Activated CD4-positive, alpha-beta T cell treated with anti-CD3 and anti-CD28 coated beads, Interleukin-2, amount 10 ng/mL, durations not matched to agents 7 days and 5 days (primary cell): Measurements from ENCODE around the gene SKIL. TPM values are rescaled to one million over a fixed set of nuclear protein-coding genes. Genes with fewer than 3 reads are reported as not detected.

Experiments used
- CTCF ChIA-PET: fragments of 350-600 bp; sonication (Branson Sonifier 250); formaldehyde crosslinking; loops from one replicate; lab custom pipeline; 2021; ENCODE audit warnings: antibody characterized with exemption; lab: Charles Lee
- POLR2A ChIA-PET: fragments of 350-600 bp; sonication (Branson Sonifier 250); formaldehyde crosslinking; loops from one replicate; lab custom pipeline; 2021; ENCODE audit warnings: antibody characterized with exemption; lab: Charles Lee
- DNase-seq: peaks from one replicate; pipeline ENCODE4 v3.0.0-alpha.2; 2020
- H3K27ac Mint-ChIP-seq: one replicate; pipeline ENCODE4 v1.8.0; 2021; ENCODE audit warnings: mild to moderate bottlenecking, moderate library complexity, mixed read lengths
- H3K27me3 Mint-ChIP-seq: one replicate; pipeline ENCODE4 v1.8.0; 2021; ENCODE audit warnings: mixed read lengths
- H3K36me3 Mint-ChIP-seq: one replicate; pipeline ENCODE4 v1.8.0; 2021; ENCODE audit warnings: low read depth, mixed read lengths
- H3K4me1 Mint-ChIP-seq: one replicate; pipeline ENCODE4 v1.8.0; 2021; ENCODE audit warnings: mixed read lengths
- H3K4me3 Mint-ChIP-seq: one replicate; pipeline ENCODE4 v1.8.0; 2021; ENCODE audit warnings: mild to moderate bottlenecking, moderate library complexity, mixed read lengths
- H3K9me3 Mint-ChIP-seq: one replicate; pipeline ENCODE4 v1.8.0; 2021; ENCODE audit warnings: mixed read lengths
- total RNA-seq, 2 experiments: library from RNA; stranded (reverse); gene quantifications; one replicate each; pipeline ENCODE4 v1.2.3, GENCODE V29; 2021

The SKIL gene
- total RNA-seq, 2 experiments from 2014 or later = 15.9 to 19.1 TPM

DNA sequence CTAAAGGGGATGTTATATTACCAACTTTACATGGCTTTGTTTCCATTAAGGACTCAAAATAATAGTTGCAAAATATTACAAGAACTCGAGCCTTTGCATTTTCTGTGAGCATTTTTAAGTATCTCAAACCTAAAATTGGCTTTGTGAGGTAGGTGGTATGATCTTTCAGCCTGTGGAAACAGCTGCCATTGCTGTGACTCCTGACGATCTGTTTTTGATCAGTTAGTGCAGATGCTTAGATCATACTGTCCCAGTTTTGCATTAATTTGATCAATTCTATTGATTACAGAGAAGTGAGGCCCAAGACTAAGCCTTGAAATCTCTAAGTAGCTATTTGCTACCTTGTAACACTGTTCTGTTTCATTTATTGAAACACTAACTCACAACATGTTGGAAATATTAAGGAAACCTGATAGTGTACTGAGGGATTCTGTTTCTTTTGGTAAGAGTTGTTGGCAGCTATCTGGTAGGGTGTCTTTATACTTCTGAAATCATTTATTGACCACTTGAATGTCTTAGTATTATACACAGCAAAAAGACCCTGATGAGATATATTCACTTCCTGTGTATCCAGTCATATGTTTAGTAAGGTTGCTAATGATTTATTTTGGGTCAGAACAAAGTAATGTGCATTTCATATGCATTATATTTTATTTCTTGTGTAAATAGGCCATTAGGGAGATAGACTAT lies 14.8 kb downstream of the SKIL start:
- Mint-ChIP-seq H3K27ac (no peak overlapping the region), H3K9me3 (no peaks in the 10 kb centered on the region), H3K4me1 (peaks cover 10% of the 10 kb centered on the region), H3K4me3 (no peak overlapping the region), H3K36me3 (peaks cover 4% of the 10 kb centered on the region), H3K27me3 (no peaks in the 10 kb centered on the region)
- no peak for DNase-seq
- ChIA-PET CTCF (no interaction called here), POLR2A (no interaction called here)

GRCh38 chr3:170383567-170383966 lies 26.1 kb downstream of the SKIL start:
- peaks cover 3% of the 10 kb centered on the region for H3K9me3 Mint-ChIP-seq
- no peak overlapping the region for H3K27ac Mint-ChIP-seq
- H3K4me3 Mint-ChIP-seq = no peak overlapping the region
- ChIA-PET CTCF (interaction anchor here (0.6 to 0.7 kb wide), 2 partner anchors 23 to 96 kb away, joined by 3 to 6 read pairs; no protein-coding TSS in a partner anchor), POLR2A (no interaction called here)
- no peak for DNase-seq
- peaks cover 4% of the 10 kb centered on the region for H3K4me1 Mint-ChIP-seq
- no peaks in the 10 kb centered on the region for H3K27me3 Mint-ChIP-seq
- H3K36me3 Mint-ChIP-seq = peaks cover 26% of the 10 kb centered on the region

- POLR2A ChIA-PET = no interaction called here
Measured at GRCh38 chr3:170386468-170386867, 29.0 kb downstream of the SKIL start.

DNA sequence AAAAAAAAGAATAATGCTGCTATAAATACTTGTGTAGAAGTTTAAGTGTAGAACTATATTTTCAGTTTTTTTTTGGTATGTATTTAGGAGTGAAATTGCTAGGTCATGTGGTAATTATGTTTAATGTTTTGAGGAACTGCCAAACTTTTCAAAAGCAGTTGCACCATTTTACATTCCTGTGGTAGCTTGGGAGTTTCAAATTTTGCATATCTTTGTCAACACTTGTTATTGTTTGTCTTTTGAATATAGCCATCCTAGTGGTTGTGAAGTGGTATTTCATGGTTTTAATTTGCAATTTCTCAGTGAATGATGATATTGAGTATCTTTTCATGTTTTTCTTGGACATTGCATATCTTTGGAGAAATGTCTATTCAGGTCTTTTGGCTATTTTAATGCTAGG lies 30.4 kb downstream of the SKIL start:
- ChIA-PET CTCF (interaction anchor here (1.2 to 1.8 kb wide), 2 partner anchors 22 to 209 kb away, joined by 4 read pairs; no protein-coding TSS in a partner anchor), POLR2A (no interaction called here)
- peaks cover 3% of the 10 kb centered on the region for H3K9me3 Mint-ChIP-seq
- H3K36me3 Mint-ChIP-seq = peaks cover 30% of the 10 kb centered on the region
- H3K4me1 Mint-ChIP-seq = peaks cover 2% of the 10 kb centered on the region
- H3K4me3 Mint-ChIP-seq = no peak overlapping the region
- DNase-seq = no peak
- no peaks in the 10 kb centered on the region for H3K27me3 Mint-ChIP-seq
- no peak overlapping the region for H3K27ac Mint-ChIP-seq

More at GRCh38 chr3:170386468-170386867, 29.0 kb downstream of the SKIL start:
- no peaks in the 10 kb centered on the region for H3K27me3 Mint-ChIP-seq
- H3K4me1 Mint-ChIP-seq = peaks cover 2% of the 10 kb centered on the region
- no peak overlapping the region for H3K27ac Mint-ChIP-seq
- DNase-seq = no peak
- H3K9me3 Mint-ChIP-seq = peaks cover 3% of the 10 kb centered on the region
- peaks cover 26% of the 10 kb centered on the region for H3K36me3 Mint-ChIP-seq
- CTCF ChIA-PET = interaction anchor here (1.8 kb wide), 1 partner anchor 207 kb away, joined by 4 read pairs; no protein-coding TSS in a partner anchor
- no peak overlapping the region for H3K4me3 Mint-ChIP-seq

- H3K36me3 Mint-ChIP-seq = peaks cover 22% of the 10 kb centered on the region
Measured at GRCh38 chr3:170391108-170391507, 33.6 kb downstream of the SKIL start.

GRCh38 chr3:170397685-170398084 lies 40.2 kb downstream of the SKIL start:
- POLR2A ChIA-PET = no interaction called here
- H3K36me3 Mint-ChIP-seq = no peaks in the 10 kb centered on the region
- H3K4me1 Mint-ChIP-seq = no peaks in the 10 kb centered on the region
- H3K9me3 Mint-ChIP-seq = no peaks in the 10 kb centered on the region
- no peak overlapping the region for H3K27ac Mint-ChIP-seq
- DNase-seq = no peak
- no peak overlapping the region for H3K4me3 Mint-ChIP-seq
- CTCF ChIA-PET = interaction anchor here (1.9 kb wide), 1 partner anchor 16 kb away, joined by 6 read pairs; no protein-coding TSS in a partner anchor
- no peaks in the 10 kb centered on the region for H3K27me3 Mint-ChIP-seq

More at GRCh38 chr3:170391108-170391507, 33.6 kb downstream of the SKIL start:
- ChIA-PET CTCF (interaction anchor here (0.8 kb wide), 1 partner anchor 21 kb away, joined by 3 read pairs; no protein-coding TSS in a partner anchor), POLR2A (no interaction called here)
- H3K9me3 Mint-ChIP-seq = peaks cover 3% of the 10 kb centered on the region
- H3K27ac Mint-ChIP-seq = no peak overlapping the region
- H3K4me1 Mint-ChIP-seq = peaks cover 2% of the 10 kb centered on the region
- H3K4me3 Mint-ChIP-seq = no peak overlapping the region
- no peak for DNase-seq
- H3K27me3 Mint-ChIP-seq = no peaks in the 10 kb centered on the region

GRCh38 chr3:170405101-170405500 lies 47.6 kb downstream of the SKIL start:
- Mint-ChIP-seq H3K27me3 (peaks cover 3% of the 10 kb centered on the region), H3K27ac (no peak overlapping the region), H3K36me3 (no peaks in the 10 kb centered on the region), H3K4me1 (no peaks in the 10 kb centered on the region), H3K4me3 (no peak overlapping the region), H3K9me3 (no peaks in the 10 kb centered on the region)
- CTCF ChIA-PET = no interaction called here
- POLR2A ChIA-PET = no interaction called here
- no peak for DNase-seq

DNA sequence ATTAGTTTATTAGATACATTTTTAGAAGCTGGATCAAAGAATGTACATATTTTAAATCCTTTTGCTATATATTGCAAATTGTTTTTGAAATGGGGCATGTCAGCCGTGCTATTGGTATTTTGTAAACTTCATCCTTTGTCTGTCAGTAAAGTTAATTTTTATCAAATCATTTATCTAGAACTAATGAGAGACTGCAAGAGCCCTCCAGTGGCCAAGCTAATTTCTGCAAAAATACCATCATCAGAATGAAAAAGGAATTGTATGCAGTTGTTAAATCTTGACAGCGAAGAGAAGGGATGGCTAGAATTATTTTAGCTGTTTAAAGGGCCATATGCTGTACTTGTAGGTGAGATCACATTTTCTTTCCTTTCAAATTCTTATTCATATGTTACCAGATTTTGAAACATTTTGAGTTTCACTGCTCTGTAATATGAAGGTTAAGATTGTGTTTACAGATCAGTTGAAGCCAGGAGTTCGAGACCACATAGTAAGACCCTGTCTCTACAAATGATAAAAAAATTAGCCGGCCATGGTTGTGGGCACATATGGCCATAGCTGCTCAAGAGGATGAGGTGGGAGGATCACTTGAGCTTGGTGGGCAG lies 53.0 kb downstream of the SKIL start:
- CTCF ChIA-PET = interaction anchor here (0.6 to 0.9 kb wide), 3 partner anchors 21 to 101 kb away, joined by 3 to 4 read pairs (median 3); no protein-coding TSS in a partner anchor
- DNase-seq = no peak
- no peaks in the 10 kb centered on the region for H3K4me1 Mint-ChIP-seq
- POLR2A ChIA-PET = no interaction called here
- H3K4me3 Mint-ChIP-seq = no peak overlapping the region
- no peaks in the 10 kb centered on the region for H3K9me3 Mint-ChIP-seq
- no peak overlapping the region for H3K27ac Mint-ChIP-seq
- H3K36me3 Mint-ChIP-seq = no peaks in the 10 kb centered on the region
- peaks cover 4% of the 10 kb centered on the region for H3K27me3 Mint-ChIP-seq

DNA sequence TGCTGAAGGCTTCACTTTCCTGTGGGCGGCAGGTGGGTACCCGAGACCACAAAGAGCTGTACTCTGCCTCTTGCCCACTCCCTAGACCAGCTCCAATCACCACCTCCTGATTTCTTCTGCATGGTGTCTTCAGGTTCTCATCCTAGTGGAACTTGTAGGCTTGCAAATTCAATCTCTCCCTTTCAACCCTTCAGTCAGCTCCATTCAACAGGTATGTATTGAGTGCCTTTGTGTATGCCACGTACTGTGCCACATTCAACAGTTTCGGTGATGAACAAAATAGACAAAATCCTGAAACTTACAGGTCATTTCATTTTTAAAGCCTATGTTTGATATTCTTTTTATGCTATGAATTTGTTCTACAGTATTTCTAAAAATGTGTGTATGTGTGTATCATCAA lies 55.8 kb downstream of the SKIL start:
- H3K27me3 Mint-ChIP-seq = peaks cover 22% of the 10 kb centered on the region
- POLR2A ChIA-PET = no interaction called here

GRCh38 chr3:170414202-170414663 lies 56.7 kb downstream of the SKIL start:
- ChIA-PET CTCF (interaction anchor here (0.6 to 3.0 kb wide), 9 partner anchors 10 to 448 kb away, joined by 3 to 18 read pairs (median 4); no protein-coding TSS in a partner anchor), POLR2A (no interaction called here)
- DNase-seq = peak; percentile 56
- H3K36me3 Mint-ChIP-seq = peaks cover 3% of the 10 kb centered on the region
- H3K4me1 Mint-ChIP-seq = peaks cover 6% of the 10 kb centered on the region
- no peak overlapping the region for H3K27ac Mint-ChIP-seq
- no peak overlapping the region for H3K4me3 Mint-ChIP-seq
- peaks cover 27% of the 10 kb centered on the region for H3K27me3 Mint-ChIP-seq
- no peaks in the 10 kb centered on the region for H3K9me3 Mint-ChIP-seq

More for the DNA sequence above, 55.8 kb downstream of the SKIL start:
- peaks cover 2% of the 10 kb centered on the region for H3K4me1 Mint-ChIP-seq
- no peak for DNase-seq
- CTCF ChIA-PET = interaction anchor here (1.0 to 3.0 kb wide), 6 partner anchors 11 to 442 kb away, joined by 3 to 18 read pairs (median 3); no protein-coding TSS in a partner anchor
- H3K27ac Mint-ChIP-seq = no peak overlapping the region
- H3K9me3 Mint-ChIP-seq = no peaks in the 10 kb centered on the region
- peaks cover 2% of the 10 kb centered on the region for H3K36me3 Mint-ChIP-seq
- H3K4me3 Mint-ChIP-seq = no peak overlapping the region

GRCh38 chr3:170417090-170417489 lies 59.6 kb downstream of the SKIL start:
- no peak for DNase-seq
- Mint-ChIP-seq H3K36me3 (peaks cover 3% of the 10 kb centered on the region), H3K9me3 (no peaks in the 10 kb centered on the region), H3K4me3 (no peak overlapping the region), H3K4me1 (peaks cover 12% of the 10 kb centered on the region), H3K27ac (no peak overlapping the region), H3K27me3 (peaks cover 46% of the 10 kb centered on the region)
- ChIA-PET POLR2A (no interaction called here), CTCF (interaction anchor here (0.6 to 1.3 kb wide), 2 partner anchors 395 to 830 kb away, joined by 4 read pairs; no protein-coding TSS in a partner anchor)

GRCh38 chr3:170418422-170419398 lies 61.2 kb downstream of the SKIL start, which contains the start of gene CLDN11:
TSS of gene CLDN11 (plus strand) at chr3:170418868. CDS start at chr3:170419067, 199 bp downstream.
- peak within 1 kb of the TSS; percentile 61 for H3K4me3 Mint-ChIP-seq
- H3K36me3 Mint-ChIP-seq = peaks cover 3% of the 10 kb centered on the region
- peaks cover 12% of the 10 kb centered on the region for H3K4me1 Mint-ChIP-seq
- CTCF ChIA-PET = interaction anchor here (0.6 to 1.3 kb wide), 4 partner anchors 12 to 393 kb away, joined by 3 to 4 read pairs (median 3); no protein-coding TSS in a partner anchor
- peaks cover 46% of the 10 kb centered on the region for H3K27me3 Mint-ChIP-seq
- DNase-seq = no peak
- H3K27ac Mint-ChIP-seq = no peak within 1 kb of the TSS
- POLR2A ChIA-PET = no interaction called here
- H3K9me3 Mint-ChIP-seq = no peaks in the 10 kb centered on the region
